A549 (cell line): ENCODE data around the gene PLOD2.

ENCODE experiments used
- EP300 ChIP-seq, 2 experiments: fragments of >200 bp; sonication (Bioruptor Twin); formaldehyde crosslinking; IDR thresholded peaks; 2 replicates in 1 of 2; 3 replicates in 1 of 2; pipeline ENCODE4 v1.6.1; 2016 to 2017
- TF ChIP-seq, protein P1 (sequence below): fragments of >200 bp; sonication (Bioruptor Twin); formaldehyde crosslinking; IDR thresholded peaks from 3 replicates; pipeline ENCODE4 v1.5.1; 2016

DNA sequence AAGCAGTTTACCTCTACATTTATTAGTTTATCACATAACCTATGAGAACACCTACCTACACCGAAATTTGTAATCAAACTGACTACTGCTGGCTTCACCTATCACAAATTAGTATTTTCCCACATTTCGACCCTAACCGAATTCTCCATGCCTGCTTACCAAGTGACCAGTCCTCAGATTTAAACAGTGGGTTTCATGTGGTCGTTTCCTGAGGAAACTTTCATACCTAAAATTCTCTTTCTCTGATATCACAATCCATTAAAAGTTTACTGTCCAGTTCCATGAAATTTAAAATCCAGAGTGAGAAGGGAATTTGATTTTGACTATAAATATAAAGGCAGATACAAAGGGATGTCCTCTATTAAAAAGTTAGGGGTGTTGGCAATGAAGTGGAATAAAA lies 1.9 kb downstream of the PLOD2 start:
- TF ChIP-seq, protein P1, sequence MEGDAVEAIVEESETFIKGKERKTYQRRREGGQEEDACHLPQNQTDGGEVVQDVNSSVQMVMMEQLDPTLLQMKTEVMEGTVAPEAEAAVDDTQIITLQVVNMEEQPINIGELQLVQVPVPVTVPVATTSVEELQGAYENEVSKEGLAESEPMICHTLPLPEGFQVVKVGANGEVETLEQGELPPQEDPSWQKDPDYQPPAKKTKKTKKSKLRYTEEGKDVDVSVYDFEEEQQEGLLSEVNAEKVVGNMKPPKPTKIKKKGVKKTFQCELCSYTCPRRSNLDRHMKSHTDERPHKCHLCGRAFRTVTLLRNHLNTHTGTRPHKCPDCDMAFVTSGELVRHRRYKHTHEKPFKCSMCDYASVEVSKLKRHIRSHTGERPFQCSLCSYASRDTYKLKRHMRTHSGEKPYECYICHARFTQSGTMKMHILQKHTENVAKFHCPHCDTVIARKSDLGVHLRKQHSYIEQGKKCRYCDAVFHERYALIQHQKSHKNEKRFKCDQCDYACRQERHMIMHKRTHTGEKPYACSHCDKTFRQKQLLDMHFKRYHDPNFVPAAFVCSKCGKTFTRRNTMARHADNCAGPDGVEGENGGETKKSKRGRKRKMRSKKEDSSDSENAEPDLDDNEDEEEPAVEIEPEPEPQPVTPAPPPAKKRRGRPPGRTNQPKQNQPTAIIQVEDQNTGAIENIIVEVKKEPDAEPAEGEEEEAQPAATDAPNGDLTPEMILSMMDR, result no peak
- no peak for TF ChIP-seq EP300 (IDR thresholded peaks at IDR 0.05)
